ENCODE measurements around the gene SPRY4.

GRCh38 chr5:142310803-142311202 is 14.0 kb downstream of the SPRY4 start:
- TF ChIP-seq EZH2 (IDR thresholded peaks at IDR 0.05; ENCODE audit: low read length, missing control alignments) (no peak), CTCF (conservative IDR thresholded peaks at IDR 0.05 in 1 of 2, IDR thresholded peaks at IDR 0.05 in 1 of 2; ENCODE audit: low read depth in 1 of 2, low read length in 2 of 2) (no peak)

All from fibroblast of lung (primary cell).